SIG-M5 (cell line): Measurements from ENCODE around the gene PDE4D.
A peak's percentile ranks its signal among the peaks of the same experiment; 100 is the strongest.

ENCODE experiments used
- DNase-seq: peaks from one replicate; lab custom pipeline; 2025; lab: John Stamatoyannopoulos, UW

Gene PDE4D

DNA sequence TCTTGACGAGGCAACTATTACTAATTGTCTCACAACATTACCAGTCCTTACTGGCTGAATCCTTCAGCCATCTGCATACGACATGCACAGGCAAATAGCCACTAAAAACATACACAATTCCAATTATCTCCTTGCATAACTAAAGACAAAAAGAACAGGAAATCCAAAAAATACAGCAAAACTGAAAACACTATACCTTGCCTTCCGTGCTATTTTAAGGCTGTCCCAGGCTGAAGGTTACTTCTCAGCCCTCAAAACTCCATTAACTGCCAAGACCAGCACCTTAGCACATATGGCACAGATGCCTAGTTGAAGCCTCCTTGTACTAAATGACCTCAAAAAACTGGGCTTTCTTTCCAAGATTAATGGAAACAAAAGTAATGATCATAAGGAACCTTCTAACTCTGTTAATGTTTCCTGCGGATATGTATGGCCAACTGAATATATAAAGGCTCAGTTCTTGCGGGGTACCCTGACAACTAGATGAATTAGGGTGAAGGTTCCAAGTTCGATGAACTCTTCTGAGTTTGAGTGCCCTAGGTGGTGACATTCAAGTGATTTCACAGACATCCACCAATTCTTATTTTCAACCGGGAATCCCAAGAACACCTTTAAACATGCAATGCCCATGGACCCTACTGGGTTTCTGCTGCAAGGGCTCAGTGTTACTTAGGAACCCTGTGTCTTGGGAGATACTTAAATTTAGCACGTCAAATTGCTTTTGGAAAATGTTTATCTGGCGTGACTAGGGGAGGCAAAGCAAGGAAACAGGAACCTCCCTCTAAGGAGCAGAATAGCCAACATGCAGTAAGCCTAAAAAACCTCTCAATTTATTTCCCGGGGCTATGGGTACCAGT is 855.4 kb downstream of the PDE4D start:
- no peak for DNase-seq

DNA sequence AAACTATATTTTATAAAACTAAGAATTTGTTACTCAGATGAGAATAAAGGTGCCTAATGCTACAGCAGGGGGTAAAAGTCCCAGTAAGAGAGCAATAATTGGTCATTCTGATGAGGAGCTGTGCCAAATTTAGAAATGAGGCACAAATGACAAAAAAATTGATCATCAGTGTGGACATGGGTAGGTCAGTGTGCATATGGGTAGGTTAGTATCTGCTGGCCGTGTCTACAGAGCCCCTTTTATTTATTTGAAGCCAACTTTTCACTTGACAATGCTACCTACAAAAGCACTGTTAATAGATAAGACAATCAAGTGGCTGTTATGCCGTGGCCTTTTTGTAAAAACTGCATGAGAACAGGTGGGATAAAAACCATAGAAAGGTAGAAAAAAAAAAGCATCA is 856.1 kb downstream of the PDE4D start:
- no peak for DNase-seq

DNA sequence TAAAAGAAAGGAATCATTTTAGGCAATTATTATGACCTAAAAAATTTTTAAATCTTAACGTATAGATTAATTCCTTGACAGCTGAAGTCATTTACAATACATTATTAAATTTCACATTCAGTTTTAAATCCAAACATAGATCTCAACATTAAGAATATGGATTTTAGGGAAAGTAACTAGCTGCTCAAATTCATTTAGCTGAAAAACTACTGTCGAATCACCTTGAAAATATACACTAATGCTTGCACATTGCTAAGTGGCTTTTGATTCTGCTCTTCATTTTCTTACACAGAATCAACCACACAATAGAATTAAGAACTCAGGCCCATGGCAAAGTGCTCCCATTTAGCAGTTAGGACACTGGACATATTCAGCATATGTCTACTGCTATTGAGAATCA is 856.5 kb downstream of the PDE4D start:
- no peak for DNase-seq

DNA sequence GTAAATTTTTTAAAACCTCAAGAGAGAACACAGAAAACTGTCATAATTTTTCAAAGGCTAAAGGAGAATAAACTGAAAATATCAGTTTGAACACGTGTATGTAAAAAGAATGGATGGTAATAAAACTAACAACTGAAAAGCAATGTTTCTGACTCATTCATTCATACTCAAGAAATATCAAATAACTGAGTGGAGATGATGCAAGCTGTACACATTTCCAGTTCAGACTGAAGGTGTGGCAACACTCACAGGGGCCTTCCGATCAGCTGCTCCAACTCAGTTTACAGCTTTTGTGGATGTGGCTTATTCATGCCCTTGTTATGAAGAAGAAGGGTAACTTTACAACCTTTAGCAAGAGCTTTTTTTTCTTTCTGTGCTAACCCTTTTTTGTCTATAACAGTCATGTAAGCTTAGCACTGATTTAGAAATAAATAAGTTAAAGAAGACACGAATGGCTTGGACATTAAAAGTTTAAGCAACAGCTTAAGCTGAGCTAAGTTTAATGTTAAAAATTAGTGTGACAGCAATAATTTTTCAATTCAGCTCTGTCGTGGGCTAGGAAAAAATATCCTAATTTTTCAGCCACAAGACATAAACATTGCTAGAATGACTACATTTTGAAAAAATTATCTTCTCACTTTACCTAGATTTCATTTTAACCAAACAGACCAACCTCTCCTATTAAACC is 857.1 kb downstream of the PDE4D start:
- DNase-seq = peak; percentile 87

DNA sequence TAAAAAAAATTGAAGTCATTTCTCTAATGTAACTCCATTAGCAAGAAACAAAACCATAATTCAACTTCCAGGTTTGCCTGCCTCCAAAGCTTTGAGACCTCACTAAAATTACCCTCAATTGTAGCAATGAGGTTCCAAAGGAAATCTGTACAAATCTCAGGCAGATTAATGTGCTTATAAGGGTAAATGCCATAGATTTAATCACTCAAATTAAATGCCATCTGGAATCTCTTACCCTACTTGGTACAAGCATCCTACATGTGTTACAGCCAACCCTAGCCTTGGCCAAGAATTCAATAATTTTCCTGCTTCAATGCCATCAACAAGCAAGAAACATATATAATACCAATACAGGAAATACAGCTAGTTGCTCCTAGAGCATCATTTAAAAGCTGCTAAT is 857.8 kb downstream of the PDE4D start:
- DNase-seq = no peak

DNA sequence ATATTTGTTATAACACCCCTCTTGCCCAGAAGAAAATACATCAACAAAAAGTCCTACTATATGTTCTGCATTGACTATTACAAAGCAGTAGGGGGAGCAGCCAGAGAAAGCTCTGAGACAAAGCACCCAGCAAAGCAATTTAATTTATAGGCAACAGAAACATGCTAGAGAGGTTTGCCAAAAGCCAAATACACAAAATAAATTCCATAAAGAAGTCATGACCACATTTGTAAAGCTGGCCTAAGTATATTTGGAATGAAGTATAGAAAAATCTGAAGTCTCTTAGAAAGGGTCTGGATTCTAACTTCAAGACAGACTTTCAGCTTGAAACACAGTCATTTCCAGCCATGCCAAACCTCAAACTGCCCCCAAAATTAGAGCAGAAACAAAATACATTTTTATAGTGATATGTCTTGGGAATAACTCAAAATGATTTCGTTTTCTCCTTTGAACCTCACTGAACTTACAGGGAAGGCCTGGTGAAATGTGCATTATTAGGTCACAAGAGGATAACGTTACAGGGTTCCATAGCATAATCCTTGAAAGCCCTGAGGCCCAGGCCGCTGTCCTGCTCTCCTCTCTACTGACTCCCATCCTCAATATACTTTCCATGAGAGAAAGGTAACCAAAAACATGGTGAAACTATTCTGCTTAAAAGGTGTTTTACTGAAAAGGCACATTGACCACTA is 858.9 kb downstream of the PDE4D start:
- no peak for DNase-seq

DNA sequence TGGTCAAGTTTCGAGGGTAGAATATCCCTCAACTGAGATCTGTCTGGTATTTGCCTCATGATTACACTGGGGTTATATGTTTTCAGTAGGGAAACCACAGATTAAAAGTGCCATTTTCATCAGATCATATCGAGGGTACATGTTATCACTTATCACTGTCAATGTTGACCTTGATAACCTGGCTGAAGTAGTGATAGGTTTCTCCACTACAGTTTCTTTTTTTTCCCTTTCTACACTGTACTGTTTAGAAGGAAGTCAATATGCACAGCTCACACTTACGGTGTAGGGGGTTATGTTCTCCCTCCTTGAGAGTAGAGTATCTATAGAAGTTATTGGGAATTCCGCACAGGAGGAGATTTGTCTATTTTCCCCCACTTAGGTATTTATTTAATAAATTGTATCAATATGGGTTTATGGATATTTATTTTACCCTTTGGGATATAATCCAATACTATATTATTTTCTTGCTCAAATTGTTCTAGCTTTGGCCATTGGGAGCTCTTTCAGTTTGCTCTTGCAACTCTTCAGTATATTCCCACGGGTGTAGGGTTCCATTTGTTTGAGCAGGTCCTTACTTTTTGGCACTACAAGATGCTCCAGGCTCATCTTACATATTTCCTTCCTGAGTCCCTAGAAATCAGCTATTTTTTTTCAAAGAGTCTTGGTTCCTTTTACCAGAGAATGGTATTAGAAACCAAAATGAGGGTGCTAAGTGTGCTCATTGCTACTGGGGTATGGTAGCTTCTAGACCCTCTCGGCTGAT is 866.2 kb downstream of the PDE4D start:
- no peak for DNase-seq

DNA sequence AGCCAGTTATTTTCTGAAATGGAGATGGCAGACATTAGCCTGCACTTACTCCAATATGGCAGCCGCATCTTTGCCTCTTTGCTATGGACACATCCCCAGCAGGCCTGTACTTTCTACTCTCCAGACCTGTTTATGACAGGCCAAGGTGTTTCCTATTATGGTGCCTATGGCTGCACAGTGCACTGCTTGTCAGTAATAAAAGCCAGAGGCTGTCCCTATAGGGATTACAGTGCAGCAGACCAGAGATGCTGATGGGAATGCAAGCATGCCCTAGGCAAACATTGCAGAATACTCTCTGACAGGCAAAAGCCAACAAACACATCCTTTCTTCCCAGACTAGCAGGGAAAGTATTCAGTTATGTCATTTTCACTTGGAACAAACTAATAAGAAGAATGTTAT is 867.8 kb downstream of the PDE4D start:
- DNase-seq = no peak

DNA sequence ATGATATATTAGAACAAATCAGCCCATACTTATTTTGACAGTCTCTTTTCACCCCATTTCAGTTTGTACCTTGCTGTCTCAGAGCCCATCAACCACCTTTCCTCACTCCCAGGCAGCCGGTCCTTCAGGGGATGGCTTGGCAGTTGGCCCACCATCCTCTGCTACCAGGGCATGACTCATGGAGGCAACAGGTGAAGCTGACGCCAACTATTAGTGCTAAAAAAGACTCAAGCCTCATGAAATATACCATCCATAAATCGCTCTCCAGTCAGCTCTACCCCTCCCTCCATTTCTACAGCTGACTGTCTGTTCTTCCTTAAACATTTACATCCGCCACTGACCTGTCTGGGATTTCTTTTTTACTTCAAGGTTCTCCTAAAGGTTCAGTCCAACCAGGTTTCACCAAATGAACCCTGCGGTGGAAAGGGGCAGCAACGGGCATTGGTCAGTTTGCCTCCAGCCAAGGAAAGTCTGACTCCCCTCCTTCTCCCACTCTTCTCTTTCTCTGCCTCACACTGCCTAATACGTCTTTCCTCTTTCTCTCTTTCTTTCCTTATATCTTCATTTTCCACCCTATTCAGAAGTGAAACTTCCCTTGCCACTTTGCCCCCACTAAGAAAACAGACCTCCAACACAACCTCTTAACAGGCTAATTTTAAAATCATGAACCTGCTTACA is 871.5 kb downstream of the PDE4D start:
- no peak for DNase-seq

DNA sequence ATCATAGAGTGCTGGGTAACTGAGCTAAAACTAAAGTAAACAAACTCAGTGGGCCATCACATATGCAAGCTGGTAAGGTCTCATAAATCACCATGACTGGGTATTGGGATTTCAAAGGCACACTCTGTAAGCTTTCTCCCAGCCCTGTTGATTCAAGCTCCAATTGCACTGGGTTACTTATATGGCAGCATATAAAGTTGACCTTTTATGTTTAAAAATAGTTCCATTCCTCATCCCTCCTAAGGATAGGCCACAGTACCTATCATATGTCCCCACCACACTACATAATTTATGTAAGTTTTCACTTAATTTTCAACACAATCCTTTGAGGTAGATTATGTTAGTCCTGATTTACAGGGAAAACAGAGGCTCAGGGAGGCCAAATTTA is 872.2 kb downstream of the PDE4D start:
- DNase-seq = no peak

DNA sequence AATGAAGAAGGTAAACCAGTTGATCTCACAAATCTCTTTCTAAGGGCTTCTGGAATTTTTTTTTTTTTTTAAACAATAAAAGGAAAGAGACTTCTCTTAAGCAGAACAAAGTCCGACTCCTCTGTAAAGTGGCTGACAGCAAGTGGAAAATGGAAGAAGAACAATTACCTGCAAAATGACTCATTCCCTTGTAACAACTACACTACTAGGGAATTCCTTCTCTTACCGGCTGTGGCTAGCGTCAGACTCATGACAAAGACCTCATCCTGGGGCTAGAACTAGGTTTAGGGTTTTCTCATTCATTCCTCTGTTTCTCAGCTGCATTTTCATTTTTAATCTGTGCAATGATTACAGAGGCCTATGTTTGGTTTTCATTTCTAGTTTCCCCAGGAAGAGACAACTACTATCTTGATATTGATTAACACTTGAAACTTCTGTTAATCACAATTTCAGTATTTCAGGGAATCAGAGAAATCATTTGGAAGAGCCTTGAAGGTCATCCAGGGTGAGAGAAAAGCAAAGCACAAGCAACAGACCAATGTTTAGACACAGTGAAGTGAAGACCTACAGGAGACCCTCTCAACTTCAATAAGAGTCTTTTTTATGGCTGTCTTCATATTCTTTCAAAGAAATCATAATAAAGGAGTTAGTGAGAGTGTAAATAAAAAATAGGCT is 872.8 kb downstream of the PDE4D start:
- no peak for DNase-seq

DNA sequence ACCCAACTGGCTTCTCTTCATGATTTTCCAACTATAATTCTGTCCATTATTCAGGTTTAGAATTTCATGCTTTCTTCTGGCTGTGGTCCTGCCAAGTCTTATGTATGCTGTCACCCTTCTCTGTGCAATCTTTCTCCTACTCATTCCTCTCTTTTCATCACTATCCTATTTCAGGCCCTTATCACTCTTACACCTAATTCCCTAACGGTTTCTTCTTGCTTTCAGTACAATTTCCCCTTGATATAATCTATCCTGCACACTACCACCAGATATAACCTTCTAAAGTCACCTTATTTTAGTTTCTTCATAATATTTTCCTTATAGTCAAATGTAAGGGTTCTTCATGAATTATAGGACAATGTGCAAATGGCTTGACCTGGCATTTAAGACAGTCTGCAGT is 874.4 kb downstream of the PDE4D start:
- no peak for DNase-seq

DNA sequence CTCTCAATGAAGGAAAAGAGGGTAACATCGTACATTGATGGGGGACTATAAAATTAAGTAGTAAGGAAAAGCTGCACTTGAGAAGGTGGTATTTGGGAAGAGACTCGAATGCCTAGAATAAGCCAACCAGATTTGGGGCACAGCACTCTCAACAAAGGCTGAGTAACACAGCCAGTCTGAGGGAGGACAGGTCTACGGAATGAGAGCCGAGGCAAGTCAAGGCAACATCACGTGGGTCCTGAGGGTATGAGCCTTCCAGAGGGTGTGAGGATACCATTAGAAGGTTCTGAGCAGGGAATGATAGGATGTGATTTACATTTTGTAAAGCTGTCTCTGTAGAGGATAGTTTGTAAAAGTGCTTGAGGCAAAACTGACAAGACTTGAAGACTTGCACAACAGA is 876.6 kb downstream of the PDE4D start:
- DNase-seq = no peak

DNA sequence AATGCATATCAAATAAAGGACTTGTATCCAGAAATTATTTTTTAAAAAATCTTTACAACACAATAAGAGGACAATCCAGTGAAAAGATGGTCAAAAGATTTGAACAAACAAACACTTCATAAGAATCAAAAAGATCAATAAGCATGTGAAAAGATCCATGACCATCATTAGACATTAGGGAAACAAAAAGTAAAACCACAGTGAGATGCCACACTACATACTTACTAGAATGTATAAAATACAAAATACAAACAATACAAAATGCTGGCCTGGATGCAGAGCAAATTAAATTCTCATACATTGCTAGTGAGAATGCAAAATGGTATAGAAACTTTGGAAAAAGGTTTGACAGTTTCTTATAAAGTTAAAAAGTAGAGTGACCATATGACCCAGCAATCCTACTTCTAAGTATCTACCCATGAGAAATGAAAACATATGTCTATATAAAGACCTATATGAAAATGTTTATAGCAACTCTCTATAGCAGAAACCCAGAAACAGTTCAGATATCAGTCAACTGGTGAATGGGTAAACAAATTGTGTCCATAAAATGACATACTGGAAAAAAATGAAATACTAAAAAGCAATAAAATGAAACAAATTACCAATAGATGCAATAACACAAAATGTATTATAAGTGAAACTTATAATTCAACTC is 884.6 kb downstream of the PDE4D start:
- no peak for DNase-seq

DNA sequence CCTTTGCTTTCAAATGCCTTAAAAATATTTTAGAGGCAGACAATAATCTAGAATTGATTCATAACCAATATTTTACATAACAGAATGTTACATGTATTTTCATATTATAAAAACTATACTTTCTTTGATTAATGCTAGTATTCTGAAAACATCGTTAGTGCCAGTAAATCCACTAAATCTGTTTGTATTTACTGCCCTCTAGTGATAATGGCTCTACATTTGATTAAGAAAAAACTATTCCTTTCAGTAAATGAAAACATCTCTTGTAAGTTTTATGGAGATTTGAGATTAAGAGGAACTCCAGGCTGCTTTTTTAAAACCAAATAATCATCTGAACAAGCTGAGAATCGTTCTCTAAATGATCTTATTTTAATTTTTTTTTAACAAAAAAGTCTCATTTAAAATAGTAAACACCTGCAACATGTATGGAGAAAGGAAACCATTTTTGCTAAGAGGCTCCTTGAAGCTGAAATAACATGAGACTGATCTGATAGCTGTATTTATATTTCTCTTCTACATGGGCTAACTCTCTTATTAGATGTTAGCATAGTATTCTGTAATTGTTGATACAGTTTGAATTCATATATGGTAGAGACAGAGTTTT is 886.0 kb downstream of the PDE4D start:
- no peak for DNase-seq

DNA sequence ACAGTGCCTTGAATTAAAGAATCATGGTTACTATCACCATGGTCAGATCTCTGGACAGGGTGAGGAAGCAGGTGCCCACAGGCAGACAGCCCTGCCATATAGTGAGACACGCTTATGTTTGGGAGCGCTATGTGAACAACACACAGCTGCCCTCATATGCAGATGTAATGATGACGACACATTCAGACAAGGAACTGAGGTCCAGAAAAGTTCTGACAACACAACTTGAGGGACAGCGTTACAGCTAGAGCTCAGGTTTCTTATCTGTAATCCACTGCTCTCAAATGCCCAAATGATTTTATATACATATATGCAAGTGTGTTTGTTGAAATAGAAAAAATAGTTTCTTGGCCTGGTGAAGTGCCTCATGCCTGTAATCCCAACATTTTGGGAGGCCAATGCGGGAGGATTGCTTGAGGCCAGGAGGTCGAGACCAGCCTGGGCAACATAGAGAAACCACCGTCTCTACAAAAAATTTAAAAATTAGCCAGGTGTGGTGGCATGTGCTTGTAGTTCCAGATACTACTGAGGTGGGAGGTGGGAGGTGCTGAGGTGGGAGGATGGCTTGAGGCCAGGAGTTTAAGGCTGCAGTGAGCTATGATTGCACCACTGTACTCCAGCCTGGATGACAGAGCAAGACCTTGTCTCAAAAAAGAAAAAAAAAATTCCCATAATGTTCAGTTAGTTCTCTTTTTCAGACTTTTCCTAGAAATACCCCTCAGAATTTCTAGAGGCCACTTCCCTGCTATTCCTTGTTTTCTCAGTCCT is 887.4 kb downstream of the PDE4D start:
- no peak for DNase-seq

DNA sequence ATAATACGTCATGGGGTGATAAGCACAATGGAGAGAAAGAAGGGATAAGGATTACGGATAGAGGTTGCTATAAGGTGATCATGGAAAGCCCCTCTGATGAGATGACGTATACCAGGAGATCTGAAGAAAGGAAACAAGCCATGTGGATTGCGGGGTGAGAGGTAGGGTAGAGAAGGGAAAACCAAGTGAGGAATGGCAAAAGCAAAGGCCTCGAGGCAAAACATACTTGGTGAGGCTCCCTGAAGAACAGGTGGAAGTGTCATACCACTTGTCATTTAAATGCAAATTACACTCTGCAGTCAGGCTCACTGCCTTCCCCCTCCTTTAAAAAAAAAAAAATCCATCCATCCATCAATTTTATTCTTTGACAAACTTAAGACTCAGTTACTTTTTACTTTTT is 889.9 kb downstream of the PDE4D start:
- no peak for DNase-seq

DNA sequence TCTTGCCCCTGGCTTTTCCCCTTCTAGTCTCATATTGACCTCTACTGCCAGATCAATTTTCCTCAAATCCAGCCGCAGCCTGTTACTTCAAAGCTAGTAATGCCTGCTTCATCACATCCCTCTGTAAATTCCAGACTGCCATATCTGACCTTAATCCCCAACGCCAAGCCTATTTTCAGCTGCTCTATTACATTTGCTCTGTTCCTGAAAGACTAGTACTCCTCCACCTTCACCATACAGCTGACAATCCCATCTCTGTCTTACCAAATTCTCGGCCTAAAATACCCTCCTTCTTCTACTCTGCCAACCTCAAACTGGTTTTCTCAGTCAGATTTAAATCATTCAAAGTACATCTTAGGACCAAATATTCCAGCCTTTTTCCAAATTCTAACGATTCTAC is 890.4 kb downstream of the PDE4D start:
- no peak for DNase-seq

DNA sequence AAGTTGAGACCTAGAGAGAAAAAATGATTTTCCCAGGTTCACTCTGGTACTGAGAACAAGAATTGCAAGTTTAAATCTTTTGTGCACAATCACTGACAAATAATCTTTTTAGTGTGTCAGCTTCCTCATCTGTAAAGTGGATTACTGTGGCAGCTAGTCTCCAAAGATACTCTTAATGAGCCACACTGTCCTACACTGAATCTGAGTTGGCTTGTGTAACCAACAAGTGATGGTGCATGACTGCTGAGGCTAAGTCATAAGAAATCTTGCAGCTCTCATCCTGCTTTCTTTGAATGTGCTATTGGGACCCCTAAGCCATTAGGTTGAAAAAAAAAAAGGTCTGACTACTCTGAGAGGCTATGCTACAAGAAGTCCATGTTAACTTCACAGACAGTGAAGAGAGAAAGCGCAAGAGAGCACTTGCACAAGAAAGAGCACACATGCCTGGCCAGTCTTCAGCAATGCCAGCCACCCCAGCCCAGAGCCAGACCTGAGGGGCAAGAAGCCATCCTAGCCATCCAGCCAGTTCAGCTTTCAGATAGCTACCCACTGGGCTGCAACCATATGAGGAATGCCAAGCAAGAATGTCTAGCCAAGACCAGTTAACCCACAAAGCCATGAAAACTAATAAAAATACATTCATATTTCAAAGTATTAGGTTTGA is 891.2 kb downstream of the PDE4D start:
- no peak for DNase-seq
